Stimulated activated CD8-positive, alpha-beta memory T cell treated with anti-CD3 and anti-CD28 coated beads, Interleukin-15, amount 100 ng/mL, for 48 hours (primary cell): Measurements from ENCODE around the gene CYBA.
A peak's percentile ranks its signal among the peaks of the same experiment; 100 is the strongest.

ENCODE experiments used
- DNase-seq, 2 donors: peaks; one replicate each; pipeline ENCODE4 v3.0.0-alpha.2; 2020; ENCODE audit warnings: low read depth in 2 of 2

CYBA gene

GRCh38 chr16:88631920-88632586 is 18.8 kb downstream of the CYBA start:
- DNase-seq = no peak

DNA sequence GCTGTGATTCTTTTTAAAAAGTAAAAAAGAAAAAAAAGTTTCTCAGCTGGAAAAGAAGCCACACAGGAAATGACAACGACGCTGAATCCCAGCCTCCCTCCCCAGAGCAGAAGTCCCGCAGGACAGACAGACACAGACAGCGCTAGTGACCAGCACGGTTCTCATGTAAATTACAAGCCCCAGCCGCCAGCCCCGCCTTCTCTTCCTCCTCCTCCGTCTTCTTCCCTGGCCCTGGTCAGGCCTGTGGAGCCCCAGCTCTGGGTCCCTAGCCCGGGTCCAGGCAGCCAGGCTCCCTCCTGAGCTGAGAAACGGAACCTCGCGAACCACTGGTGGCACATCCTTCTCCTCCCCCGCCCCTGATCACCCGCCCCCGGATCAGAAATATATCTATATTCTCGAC is 19.5 kb downstream of the CYBA start:
- DNase-seq = no peak

DNA sequence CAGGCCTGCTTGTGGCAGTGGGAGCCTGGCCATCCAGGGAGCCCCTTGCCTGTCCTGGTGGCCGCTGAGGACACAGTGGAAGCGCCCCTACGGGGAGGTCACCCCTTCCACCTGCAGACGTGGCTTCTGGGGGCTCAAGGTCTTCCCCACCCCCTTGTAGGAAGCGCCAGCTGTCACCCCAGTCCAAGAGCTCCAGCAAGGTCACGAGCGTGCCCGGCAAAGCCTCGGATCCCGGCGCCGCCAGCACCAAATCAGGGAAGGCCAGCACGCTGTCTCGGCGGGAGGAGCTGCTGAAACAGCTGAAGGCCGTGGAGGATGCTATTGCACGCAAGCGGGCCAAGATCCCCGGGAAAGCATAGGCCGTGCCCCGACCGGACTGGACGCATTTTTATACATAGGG is 19.9 kb downstream of the CYBA start:
- no peak for DNase-seq

- DNase-seq = no peak
Measured at GRCh38 chr16:88630433-88630832, 20.4 kb downstream of the CYBA start.

DNA sequence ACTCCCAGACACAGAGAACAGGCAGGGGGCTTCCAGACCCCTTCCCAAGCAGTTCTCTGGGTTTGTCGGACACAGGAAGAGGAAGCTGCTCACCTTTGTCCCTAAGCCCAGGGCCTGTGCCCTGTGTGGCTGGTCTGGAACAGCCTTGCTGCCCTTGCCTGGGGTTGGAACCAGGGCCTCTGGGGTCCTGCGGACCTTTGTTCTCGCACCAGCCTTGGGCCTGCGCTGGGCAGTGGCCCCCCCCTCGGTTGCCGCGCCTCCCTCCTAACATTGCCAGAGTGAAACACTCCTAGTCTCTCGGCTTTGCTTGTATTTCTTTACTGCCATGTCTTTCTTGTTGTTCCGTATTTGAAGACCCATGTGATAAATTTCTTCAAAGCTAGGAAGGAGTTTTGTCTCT is 21.0 kb downstream of the CYBA start:
- no peak for DNase-seq

GRCh38 chr16:88628512-88628974 is 22.3 kb downstream of the CYBA start:
- no peak for DNase-seq

- DNase-seq = no peak
Measured at GRCh38 chr16:88627531-88628411, 23.1 kb downstream of the CYBA start.

GRCh38 chr16:88626646-88627045 is 24.2 kb downstream of the CYBA start:
- DNase-seq = no peak

- DNase-seq = no peak
Measured at GRCh38 chr16:88624977-88625576, 25.8 kb downstream of the CYBA start.

GRCh38 chr16:88624481-88624880 is 26.4 kb downstream of the CYBA start:
- DNase-seq = no peak

- DNase-seq = no peak
Measured at GRCh38 chr16:88623858-88624257, 27.0 kb downstream of the CYBA start.

- DNase-seq = no peak
Measured at GRCh38 chr16:88622866-88623265, 28.0 kb downstream of the CYBA start.

GRCh38 chr16:88622125-88622524 is 28.7 kb downstream of the CYBA start:
- DNase-seq = no peak

DNA sequence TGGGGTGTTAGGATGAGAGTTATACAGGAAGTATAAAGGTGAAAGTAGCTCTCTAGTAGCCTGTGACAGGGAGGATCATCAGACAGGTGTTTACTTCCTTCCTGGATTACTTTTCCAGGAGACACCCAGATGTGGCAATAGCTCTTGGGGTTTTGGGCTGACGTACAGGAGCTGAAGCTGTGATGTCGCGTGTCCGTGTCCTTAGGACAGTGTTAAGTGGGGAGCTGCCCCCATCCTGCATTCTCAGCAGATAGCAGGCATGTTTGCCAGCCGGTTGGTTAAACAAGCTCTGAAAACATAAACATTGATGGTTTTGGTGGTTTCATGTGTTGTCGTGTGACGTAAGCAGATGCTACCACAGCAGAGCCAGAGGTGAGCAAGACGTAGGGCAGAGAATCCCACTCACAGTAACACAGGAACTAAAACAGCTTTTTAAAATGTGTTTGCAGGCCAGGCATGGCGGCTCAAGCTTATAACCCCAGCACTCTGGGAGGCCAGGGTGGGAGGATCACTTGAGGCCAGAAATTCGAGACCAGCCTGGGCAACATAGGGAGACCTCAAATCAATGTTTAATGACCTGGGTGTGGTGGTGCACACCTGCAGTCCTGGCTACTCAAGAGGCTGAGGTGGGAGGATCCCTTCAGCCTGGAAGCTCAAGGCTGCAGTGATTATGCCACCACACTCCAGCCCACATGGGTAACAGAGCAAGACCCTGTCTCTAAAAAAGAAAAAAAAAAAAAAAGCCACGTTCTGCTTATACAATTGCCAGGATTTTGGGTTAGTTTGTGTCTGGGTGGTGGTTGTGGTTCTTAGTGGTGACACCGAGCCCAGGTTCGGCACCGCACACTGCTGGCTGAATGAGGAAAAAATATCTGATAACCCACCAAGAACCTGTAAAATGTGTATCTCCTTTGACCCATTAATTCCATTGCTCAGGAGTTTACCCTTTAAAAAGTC is 30.7 kb downstream of the CYBA start:
- DNase-seq = peak; percentile 46 to 54

DNA sequence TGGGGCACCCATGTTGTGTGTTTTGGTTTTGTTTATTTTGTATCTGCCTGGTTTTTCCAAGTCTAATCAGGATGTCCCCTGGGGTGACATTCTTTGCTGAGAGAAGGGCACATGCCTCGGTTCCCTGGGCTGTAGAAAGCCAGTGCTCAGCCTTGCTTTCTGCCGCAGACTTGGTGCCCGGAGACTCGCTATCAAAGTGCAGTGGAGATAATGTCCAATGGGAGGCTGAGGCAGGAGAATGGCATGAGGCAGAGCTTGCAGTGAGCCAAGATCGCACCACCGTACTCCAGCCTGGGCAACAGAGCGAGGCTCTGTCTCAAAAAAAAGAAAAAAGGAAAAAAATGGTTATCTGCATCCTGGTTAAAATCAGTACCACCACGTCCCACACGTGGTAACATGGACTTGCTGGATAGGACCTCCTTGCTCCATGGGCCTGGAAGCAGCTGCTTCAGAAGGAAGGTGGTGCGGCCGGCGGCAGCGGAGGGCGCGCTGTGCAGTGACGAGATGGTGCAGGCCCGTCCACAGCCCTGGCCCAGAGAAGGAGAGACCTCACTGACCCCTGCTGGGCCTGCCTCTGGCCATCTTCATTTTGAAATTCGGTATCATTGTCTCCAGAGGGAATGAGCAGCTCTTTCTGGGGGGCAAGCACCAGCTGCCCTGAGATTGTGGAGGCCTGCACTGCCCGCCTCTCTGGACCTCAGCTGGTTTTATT is 31.7 kb downstream of the CYBA start:
- DNase-seq = no peak

DNA sequence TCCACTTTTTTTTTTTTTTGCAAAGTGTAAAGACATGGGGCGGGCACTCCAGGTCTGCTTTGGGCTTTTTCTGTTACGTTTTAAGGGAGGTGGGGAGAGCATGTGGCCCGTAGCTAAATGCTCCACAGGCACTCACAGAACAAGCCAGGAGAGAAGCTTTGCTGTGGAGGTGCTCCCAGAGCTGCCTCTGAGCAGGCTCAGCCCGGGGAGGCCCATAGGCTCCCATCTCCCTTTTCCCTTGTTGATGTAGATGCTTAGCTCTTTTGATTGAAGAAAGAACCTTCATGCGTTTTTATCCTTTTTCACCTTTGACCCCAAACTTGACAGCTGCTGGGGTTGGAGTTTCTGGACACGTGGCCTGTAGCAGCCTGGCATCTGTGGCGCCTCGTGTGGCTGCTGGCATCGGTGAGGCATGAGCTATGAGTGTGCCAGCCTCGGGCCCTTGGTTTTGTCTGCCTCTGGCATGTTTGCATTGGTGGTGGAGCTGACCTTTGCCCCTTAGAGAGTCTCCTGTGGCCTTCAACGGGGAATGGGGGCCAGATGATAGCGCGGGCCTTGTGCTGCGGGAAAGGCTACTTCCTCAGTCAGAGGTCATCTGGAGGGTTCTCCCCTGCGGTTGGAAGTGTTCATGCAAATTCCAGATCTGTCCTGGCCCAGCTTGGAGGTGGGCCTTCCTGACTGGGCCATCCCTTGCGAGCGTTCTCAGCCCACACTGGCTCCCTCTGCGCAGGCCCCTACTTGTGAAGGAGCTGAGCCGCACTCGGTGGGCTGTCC is 32.5 kb downstream of the CYBA start:
- DNase-seq = no peak

GRCh38 chr16:88617268-88618031 is 33.4 kb downstream of the CYBA start:
- no peak for DNase-seq

DNA sequence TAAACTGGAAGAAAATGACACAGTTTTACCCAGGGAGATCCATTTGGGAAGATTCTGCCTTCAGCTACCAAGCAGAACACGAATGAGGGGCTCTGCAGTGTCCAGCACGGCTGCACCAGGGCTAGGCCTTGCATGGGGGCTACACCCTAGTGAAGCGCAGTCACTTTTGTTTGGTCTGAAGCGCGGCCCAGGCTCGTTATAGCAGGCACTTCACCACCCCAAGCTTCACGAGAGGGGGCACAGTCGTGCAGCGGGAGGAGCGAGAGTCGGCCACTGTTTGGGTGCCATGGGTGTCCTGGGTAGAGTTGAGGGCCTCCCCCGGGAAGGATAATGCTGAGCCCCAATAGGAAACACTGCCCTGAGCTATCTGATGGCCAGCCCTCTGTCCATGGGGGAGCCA is 34.1 kb downstream of the CYBA start:
- DNase-seq = no peak

DNA sequence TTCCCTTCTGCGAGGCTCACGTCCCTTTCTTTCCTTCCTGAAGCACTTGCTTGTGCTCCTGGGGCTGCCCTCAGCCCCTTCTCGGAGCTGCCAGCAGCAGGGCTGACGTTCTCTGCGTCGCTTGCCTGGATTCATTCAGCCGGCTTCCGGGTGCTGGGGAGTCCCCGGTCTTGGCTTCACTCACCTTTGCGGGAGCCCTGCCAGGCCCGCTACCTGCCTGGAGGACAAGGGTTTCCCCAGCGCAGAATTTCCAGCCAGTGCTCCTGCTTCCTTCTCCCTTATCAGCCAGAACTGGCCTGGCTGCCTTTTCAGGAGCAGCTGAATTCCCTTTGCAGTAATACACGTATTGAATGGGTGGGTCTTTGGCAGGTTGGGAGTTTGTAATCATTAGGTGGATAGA is 34.5 kb downstream of the CYBA start:
- DNase-seq = no peak
